ENCODE results near the gene KATNIP.

KATNIP gene

DNA sequence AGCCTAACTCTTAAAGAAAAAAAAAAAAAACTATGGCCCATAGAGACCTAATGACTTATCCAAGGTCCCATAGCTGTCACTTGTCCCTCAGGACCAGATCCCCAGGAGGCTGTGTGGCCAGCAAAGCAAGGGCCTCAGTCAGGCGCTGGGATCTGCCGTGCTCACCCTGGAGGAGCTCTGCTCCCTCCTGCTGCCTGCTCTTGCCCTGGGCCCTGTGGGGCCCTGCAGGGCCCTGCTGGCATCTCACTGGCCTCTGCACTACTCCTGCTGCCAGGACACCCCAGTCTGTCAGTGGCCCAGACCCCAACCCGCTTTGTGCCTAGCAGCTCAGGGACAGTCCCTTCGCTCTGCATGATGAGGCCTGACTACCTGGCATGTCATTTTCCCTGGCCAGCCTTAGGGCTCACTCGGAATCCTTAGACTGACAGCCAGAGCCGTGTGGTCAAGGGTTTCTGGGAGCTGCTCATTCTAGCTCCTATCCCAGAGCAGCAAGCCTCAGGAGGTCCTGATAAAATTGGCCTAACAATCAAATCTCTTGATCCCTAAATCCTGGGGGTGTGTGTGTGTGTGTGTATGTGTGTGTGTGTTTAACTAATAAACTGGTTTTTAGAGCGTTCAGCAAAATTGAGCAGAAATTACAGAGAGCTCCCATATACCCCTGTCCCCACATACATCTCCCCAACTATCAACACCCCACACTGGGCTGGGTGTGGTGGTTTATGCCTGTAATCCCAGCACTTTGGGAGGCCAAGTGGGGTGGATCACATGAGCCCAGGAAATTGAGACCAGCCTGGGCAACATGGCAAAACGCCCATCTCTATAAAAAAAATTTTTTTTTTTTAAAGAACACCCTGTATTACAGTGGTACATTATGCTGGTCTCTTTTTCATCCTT lies 21.7 kb downstream of the KATNIP start:
- TF ChIP-seq, protein P1, sequence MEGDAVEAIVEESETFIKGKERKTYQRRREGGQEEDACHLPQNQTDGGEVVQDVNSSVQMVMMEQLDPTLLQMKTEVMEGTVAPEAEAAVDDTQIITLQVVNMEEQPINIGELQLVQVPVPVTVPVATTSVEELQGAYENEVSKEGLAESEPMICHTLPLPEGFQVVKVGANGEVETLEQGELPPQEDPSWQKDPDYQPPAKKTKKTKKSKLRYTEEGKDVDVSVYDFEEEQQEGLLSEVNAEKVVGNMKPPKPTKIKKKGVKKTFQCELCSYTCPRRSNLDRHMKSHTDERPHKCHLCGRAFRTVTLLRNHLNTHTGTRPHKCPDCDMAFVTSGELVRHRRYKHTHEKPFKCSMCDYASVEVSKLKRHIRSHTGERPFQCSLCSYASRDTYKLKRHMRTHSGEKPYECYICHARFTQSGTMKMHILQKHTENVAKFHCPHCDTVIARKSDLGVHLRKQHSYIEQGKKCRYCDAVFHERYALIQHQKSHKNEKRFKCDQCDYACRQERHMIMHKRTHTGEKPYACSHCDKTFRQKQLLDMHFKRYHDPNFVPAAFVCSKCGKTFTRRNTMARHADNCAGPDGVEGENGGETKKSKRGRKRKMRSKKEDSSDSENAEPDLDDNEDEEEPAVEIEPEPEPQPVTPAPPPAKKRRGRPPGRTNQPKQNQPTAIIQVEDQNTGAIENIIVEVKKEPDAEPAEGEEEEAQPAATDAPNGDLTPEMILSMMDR (IDR thresholded peaks at IDR 0.05): no peak

DNA sequence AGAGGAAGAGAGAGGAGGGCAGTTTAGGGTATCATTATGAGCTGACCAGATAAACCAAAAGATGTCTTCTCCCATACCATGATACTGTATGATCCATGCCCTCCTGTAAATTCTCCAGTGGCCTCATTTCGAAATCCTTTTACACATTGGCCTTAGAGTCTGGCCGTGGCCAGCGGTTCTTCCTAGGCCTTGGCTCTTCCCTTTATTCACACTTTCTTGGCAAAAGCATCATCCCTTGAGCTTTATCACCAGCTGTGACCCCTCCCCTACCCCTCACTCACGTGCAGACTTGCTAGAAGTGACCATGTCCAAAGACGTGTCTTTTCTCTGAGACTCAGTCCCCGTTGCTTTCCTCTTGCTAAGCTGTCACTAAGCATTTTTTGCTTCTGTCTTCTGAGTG lies 22.8 kb downstream of the KATNIP start:
- TF ChIP-seq, protein P1 (IDR thresholded peaks at IDR 0.05): no peak

DNA sequence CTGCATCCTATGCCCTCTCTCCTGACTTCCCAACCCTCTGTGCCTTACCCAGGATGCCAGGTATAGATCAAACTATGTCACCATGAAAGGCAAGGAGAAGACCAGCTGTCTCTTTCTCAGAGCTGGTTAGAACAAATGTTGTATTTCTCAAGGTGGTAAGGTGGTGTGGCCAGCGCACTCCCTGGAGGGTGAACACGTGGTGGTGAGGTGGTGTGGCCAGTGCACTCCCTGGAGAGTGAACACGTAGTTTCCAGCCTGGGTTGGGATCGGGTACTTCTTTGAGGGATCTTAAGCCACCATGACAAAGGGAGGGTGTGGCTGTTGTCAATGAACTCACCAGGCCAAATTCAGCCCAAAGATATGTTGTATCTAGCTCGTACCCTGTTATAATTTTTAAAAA lies 26.8 kb downstream of the KATNIP start:
- TF ChIP-seq, protein P1 (IDR thresholded peaks at IDR 0.05): no peak

DNA sequence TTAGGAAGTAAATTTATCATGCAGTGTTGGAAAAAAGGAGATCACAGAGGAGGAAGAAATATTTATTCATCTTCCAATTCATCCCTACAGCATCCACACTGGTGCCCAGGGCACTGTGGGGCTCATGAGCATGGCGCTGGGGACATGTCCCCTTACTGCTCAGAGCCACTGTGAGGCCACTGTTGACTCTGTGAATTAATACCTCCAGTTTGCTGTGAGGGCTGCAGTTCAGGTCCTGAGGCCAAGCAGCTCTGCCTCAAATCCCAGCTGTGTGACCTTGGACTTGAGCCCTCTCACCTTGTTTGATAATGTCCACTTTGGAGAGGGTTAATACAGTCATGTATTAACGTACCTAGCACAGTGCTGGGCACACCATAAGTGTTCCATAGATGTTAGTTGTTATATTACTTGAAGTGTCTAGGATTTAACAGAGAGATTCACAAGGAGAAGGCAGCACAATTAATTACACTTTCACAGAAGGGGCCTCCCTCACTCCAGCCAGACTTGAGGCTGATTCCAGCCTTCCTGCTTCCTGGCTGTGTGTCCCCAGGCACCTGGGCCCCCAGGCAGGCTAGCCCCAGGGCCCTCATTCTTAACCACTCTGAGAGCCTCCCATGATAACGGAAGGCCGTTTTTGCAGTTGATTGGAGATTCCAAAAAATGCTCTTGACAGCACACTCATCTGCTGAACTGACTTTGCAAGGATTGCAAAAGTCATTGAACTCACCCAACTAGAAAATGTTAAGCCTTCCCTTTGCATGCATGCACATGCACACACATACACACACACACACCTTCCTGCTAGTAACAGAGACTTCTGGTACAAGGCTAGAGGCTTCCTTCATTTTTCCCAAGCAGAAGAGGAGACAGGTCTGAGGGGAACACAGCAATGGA lies 29.4 kb downstream of the KATNIP start:
- TF ChIP-seq, protein P1 (IDR thresholded peaks at IDR 0.05): no peak

DNA sequence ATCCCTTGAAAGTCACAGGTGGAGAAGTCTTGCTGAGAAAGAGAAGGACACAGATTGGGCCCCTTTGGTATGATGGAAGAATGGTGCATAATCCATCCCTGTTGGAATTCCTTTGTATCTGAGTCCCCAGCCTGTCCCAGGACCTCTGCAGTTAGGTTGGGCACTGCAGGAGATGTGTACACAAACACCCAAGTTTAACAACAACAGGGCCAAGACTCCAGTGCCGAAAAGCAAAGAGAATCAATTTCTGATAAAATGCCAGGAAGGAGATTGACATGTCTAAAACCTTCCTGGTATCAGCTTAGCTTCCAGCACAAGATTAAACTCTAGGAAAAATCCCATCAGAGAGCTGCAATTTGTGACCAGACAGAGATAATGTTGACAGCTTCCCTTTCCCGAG lies 32.9 kb downstream of the KATNIP start:
- TF ChIP-seq, protein P1 (IDR thresholded peaks at IDR 0.05): no peak

DNA sequence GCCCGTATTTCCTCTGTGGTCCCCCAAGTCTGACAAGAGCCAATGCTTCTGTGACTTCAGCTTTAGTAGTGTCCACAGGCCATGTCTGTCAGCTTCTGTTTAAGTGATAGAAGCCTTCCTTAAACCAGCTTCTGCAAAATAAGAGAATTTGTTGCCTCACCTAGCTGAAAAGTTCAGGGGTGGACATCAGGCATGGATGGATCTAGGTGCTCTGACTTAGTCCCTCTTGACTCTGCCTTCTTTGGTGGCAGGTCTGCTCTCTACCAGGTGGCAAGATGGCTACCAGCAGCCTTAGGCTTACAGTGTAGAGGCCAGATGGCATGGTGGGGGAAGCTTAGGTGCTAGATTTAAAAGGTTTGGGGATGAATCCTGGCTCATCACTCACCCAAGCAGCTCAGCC lies 33.7 kb downstream of the KATNIP start:
- TF ChIP-seq, protein P1 (IDR thresholded peaks at IDR 0.05): no peak

DNA sequence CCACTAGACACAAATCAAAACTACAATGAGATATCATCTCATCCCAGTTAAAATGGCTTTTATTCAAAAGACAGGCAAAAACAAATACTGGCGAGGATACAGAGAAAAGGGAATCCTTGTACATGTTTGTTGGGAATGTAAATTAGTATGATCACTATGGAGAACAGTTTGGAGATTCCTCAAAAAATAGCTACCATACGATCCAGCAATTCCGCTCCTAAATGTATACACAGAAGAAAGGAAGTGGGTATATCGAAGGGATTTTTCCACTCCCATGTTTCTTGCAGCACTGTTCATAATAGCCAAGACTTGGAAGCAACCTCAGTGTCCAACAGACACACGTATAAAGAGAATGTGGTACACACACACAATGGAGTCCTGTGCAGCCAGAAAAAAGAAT lies 35.3 kb downstream of the KATNIP start:
- TF ChIP-seq, protein P1 (IDR thresholded peaks at IDR 0.05): no peak
